ENCODE data around the gene SREBF1.

Gene SREBF1

GRCh38 chr17:17774009-17774881, 62.5 kb downstream of the SREBF1 start:
- 95% methylated on average over 14 of the region's 21 CpGs for WGBS (ENCODE audit: insufficient coverage)
- POLR2A ChIA-PET: interaction anchor here (0.6 to 3.2 kb wide), 5 partner anchors 10 to 92 kb away, joined by 3 to 10 read pairs (median 3); no protein-coding TSS in a partner anchor
- DNase-seq: peak in 2 of 3 donors; percentile 55 to 59
- no peaks in the 10 kb centered on the region for H3K27me3 ChIP-seq (replicated peaks in 2 of 5; ENCODE audit: control insufficient read depth in 4 of 5, insufficient read depth in 5 of 5, low read length in 4 of 5)
- H3K4me3 ChIP-seq (ENCODE audit: control insufficient read depth in 1 of 7, extremely low read depth in 1 of 7, insufficient read depth in 4 of 7, low read depth in 2 of 7, low read length in 6 of 7): no peak overlapping the region
- H3K4me1 ChIP-seq (ENCODE audit: control extremely low read depth in 1 of 4, control insufficient read depth in 4 of 4, insufficient read depth in 4 of 4, low read length in 3 of 4): peaks cover 0 to 33% (median 19%) of the 10 kb centered on the region in 4 experiments
- no peak overlapping the region for H3K27ac ChIP-seq (ENCODE audit: insufficient read depth in 1 of 2, low read depth in 1 of 2, low read length in 2 of 2, poor library complexity in 1 of 2, severe bottlenecking in 2 of 2)
- CTCF ChIA-PET: interaction anchor here (1.0 to 2.8 kb wide), 17 partner anchors 10 to 94 kb away, joined by 3 to 16 read pairs (median 5); no protein-coding TSS in a partner anchor
- H3K36me3 ChIP-seq (ENCODE audit: control insufficient read depth in 4 of 4, insufficient read depth in 4 of 4, low read length in 3 of 4): peaks cover 0 to 19% (median 4%) of the 10 kb centered on the region in 4 experiments
- H3K9me3 ChIP-seq (ENCODE audit: control extremely low read depth in 1 of 5, control insufficient read depth in 4 of 5, insufficient read depth in 2 of 5, low read depth in 1 of 5, low read length in 4 of 5): no peaks in the 10 kb centered on the region

GRCh38 chr17:17772231-17772630, 64.6 kb downstream of the SREBF1 start:
- H3K9me3 ChIP-seq (ENCODE audit: control extremely low read depth in 1 of 5, control insufficient read depth in 4 of 5, insufficient read depth in 2 of 5, low read depth in 1 of 5, low read length in 4 of 5): no peaks in the 10 kb centered on the region
- ChIA-PET POLR2A (no interaction called here), CTCF (interaction anchor here (1.5 kb wide), 1 partner anchor 9 kb away, joined by 3 read pairs; no protein-coding TSS in a partner anchor)
- H3K27ac ChIP-seq (ENCODE audit: insufficient read depth in 1 of 2, low read depth in 1 of 2, low read length in 2 of 2, poor library complexity in 1 of 2, severe bottlenecking in 2 of 2): no peak overlapping the region
- no peak overlapping the region for H3K4me3 ChIP-seq (ENCODE audit: control insufficient read depth in 1 of 7, extremely low read depth in 1 of 7, insufficient read depth in 4 of 7, low read depth in 2 of 7, low read length in 6 of 7)
- 87% methylated on average over 3 of the region's 3 CpGs for WGBS (ENCODE audit: insufficient coverage)
- DNase-seq: no peak
- no peaks in the 10 kb centered on the region for H3K27me3 ChIP-seq (replicated peaks in 2 of 5; ENCODE audit: control insufficient read depth in 4 of 5, insufficient read depth in 5 of 5, low read length in 4 of 5)
- H3K36me3 ChIP-seq (ENCODE audit: control insufficient read depth in 4 of 4, insufficient read depth in 4 of 4, low read length in 3 of 4): peaks cover 0 to 8% (median 2%) of the 10 kb centered on the region in 4 experiments
- H3K4me1 ChIP-seq (ENCODE audit: control extremely low read depth in 1 of 4, control insufficient read depth in 4 of 4, insufficient read depth in 4 of 4, low read length in 3 of 4): peaks cover 0 to 50% (median 35%) of the 10 kb centered on the region in 4 experiments

GRCh38 chr17:17771498-17772201, 65.1 kb downstream of the SREBF1 start:
- ChIA-PET POLR2A (no interaction called here), CTCF (interaction anchor here (1.3 to 1.5 kb wide), 3 partner anchors 9 to 46 kb away, joined by 3 read pairs; no protein-coding TSS in a partner anchor)
- peak overlapping the region in 1 of 2 experiments; percentile 2 for H3K27ac ChIP-seq (ENCODE audit: insufficient read depth in 1 of 2, low read depth in 1 of 2, low read length in 2 of 2, poor library complexity in 1 of 2, severe bottlenecking in 2 of 2)
- DNase-seq: no peak
- peaks cover 0 to 55% (median 40%) of the 10 kb centered on the region in 4 experiments for H3K4me1 ChIP-seq (ENCODE audit: control extremely low read depth in 1 of 4, control insufficient read depth in 4 of 4, insufficient read depth in 4 of 4, low read length in 3 of 4)
- 98% methylated on average over 6 of the region's 10 CpGs for WGBS (ENCODE audit: insufficient coverage)
- H3K36me3 ChIP-seq (ENCODE audit: control insufficient read depth in 4 of 4, insufficient read depth in 4 of 4, low read length in 3 of 4): peaks cover 0 to 6% (median 2%) of the 10 kb centered on the region in 4 experiments
- no peak overlapping the region for H3K4me3 ChIP-seq (ENCODE audit: control insufficient read depth in 1 of 7, extremely low read depth in 1 of 7, insufficient read depth in 4 of 7, low read depth in 2 of 7, low read length in 6 of 7)
- no peaks in the 10 kb centered on the region for H3K27me3 ChIP-seq (replicated peaks in 2 of 5; ENCODE audit: control insufficient read depth in 4 of 5, insufficient read depth in 5 of 5, low read length in 4 of 5)
- H3K9me3 ChIP-seq (ENCODE audit: control extremely low read depth in 1 of 5, control insufficient read depth in 4 of 5, insufficient read depth in 2 of 5, low read depth in 1 of 5, low read length in 4 of 5): no peaks in the 10 kb centered on the region

- ChIA-PET CTCF (interaction anchor here (0.9 to 2.2 kb wide), 5 partner anchors 10 to 90 kb away, joined by 3 to 5 read pairs (median 3); no protein-coding TSS in a partner anchor), POLR2A (no interaction called here)
- WGBS (ENCODE audit: insufficient coverage): 100% methylated on average over 3 of the region's 13 CpGs
- Histone ChIP-seq H3K9me3 (ENCODE audit: control extremely low read depth in 1 of 5, control insufficient read depth in 4 of 5, insufficient read depth in 2 of 5, low read depth in 1 of 5, low read length in 4 of 5) (no peaks in the 10 kb centered on the region), H3K4me3 (ENCODE audit: control insufficient read depth in 1 of 7, extremely low read depth in 1 of 7, insufficient read depth in 4 of 7, low read depth in 2 of 7, low read length in 6 of 7) (no peak overlapping the region), H3K4me1 (ENCODE audit: control extremely low read depth in 1 of 4, control insufficient read depth in 4 of 4, insufficient read depth in 4 of 4, low read length in 3 of 4) (peaks cover 0 to 65% (median 50%) of the 10 kb centered on the region in 4 experiments), H3K27me3 (replicated peaks in 2 of 5; ENCODE audit: control insufficient read depth in 4 of 5, insufficient read depth in 5 of 5, low read length in 4 of 5) (no peaks in the 10 kb centered on the region), H3K36me3 (ENCODE audit: control insufficient read depth in 4 of 4, insufficient read depth in 4 of 4, low read length in 3 of 4) (peaks cover 0 to 6% (median 0%) of the 10 kb centered on the region in 4 experiments), H3K27ac (ENCODE audit: insufficient read depth in 1 of 2, low read depth in 1 of 2, low read length in 2 of 2, poor library complexity in 1 of 2, severe bottlenecking in 2 of 2) (peak overlapping the region in 1 of 2 experiments; percentile 2)
- no peak for DNase-seq
These were observed 66.1 kb downstream of the SREBF1 start for GRCh38 chr17:17770632-17771044.

- peak overlapping the region in 1 of 2 experiments; percentile 35 for H3K27ac ChIP-seq (ENCODE audit: insufficient read depth in 1 of 2, low read depth in 1 of 2, low read length in 2 of 2, poor library complexity in 1 of 2, severe bottlenecking in 2 of 2)
- H3K36me3 ChIP-seq (ENCODE audit: control insufficient read depth in 4 of 4, insufficient read depth in 4 of 4, low read length in 3 of 4): peaks cover 0 to 12% (median 0%) of the 10 kb centered on the region in 4 experiments
- H3K9me3 ChIP-seq (ENCODE audit: control extremely low read depth in 1 of 5, control insufficient read depth in 4 of 5, insufficient read depth in 2 of 5, low read depth in 1 of 5, low read length in 4 of 5): no peaks in the 10 kb centered on the region
- WGBS (ENCODE audit: insufficient coverage): 94% methylated on average over 11 of the region's 25 CpGs
- CTCF ChIA-PET: interaction anchor here (0.9 to 2.2 kb wide), 3 partner anchors 12 to 89 kb away, joined by 3 to 5 read pairs (median 3); no protein-coding TSS in a partner anchor
- H3K27me3 ChIP-seq (replicated peaks in 2 of 5; ENCODE audit: control insufficient read depth in 4 of 5, insufficient read depth in 5 of 5, low read length in 4 of 5): no peaks in the 10 kb centered on the region
- H3K4me1 ChIP-seq (ENCODE audit: control extremely low read depth in 1 of 4, control insufficient read depth in 4 of 4, insufficient read depth in 4 of 4, low read length in 3 of 4): peaks cover 0 to 71% (median 56%) of the 10 kb centered on the region in 4 experiments
- POLR2A ChIA-PET: no interaction called here
- H3K4me3 ChIP-seq (ENCODE audit: control insufficient read depth in 1 of 7, extremely low read depth in 1 of 7, insufficient read depth in 4 of 7, low read depth in 2 of 7, low read length in 6 of 7): no peak overlapping the region
- DNase-seq: no peak
These were observed 66.7 kb downstream of the SREBF1 start for GRCh38 chr17:17769869-17770631.

- H3K27ac ChIP-seq (ENCODE audit: insufficient read depth in 1 of 2, low read depth in 1 of 2, low read length in 2 of 2, poor library complexity in 1 of 2, severe bottlenecking in 2 of 2): peak overlapping the region in 1 of 2 experiments; percentile 35
- H3K4me1 ChIP-seq (ENCODE audit: control extremely low read depth in 1 of 4, control insufficient read depth in 4 of 4, insufficient read depth in 4 of 4, low read length in 3 of 4): peaks cover 0 to 82% (median 62%) of the 10 kb centered on the region in 4 experiments
- no peaks in the 10 kb centered on the region for H3K27me3 ChIP-seq (replicated peaks in 2 of 5; ENCODE audit: control insufficient read depth in 4 of 5, insufficient read depth in 5 of 5, low read length in 4 of 5)
- POLR2A ChIA-PET: interaction anchor here (1.0 kb wide), 1 partner anchor 8 kb away, joined by 3 read pairs; no protein-coding TSS in a partner anchor
- no peak overlapping the region for H3K4me3 ChIP-seq (ENCODE audit: control insufficient read depth in 1 of 7, extremely low read depth in 1 of 7, insufficient read depth in 4 of 7, low read depth in 2 of 7, low read length in 6 of 7)
- H3K36me3 ChIP-seq (ENCODE audit: control insufficient read depth in 4 of 4, insufficient read depth in 4 of 4, low read length in 3 of 4): peaks cover 0 to 12% (median 0%) of the 10 kb centered on the region in 4 experiments
- WGBS (ENCODE audit: insufficient coverage): 51% methylated on average over 11 of the region's 14 CpGs
- DNase-seq: no peak
- CTCF ChIA-PET: interaction anchor here (1.0 to 2.2 kb wide), 7 partner anchors 8 to 89 kb away, joined by 3 to 7 read pairs (median 5); no protein-coding TSS in a partner anchor
- no peaks in the 10 kb centered on the region for H3K9me3 ChIP-seq (ENCODE audit: control extremely low read depth in 1 of 5, control insufficient read depth in 4 of 5, insufficient read depth in 2 of 5, low read depth in 1 of 5, low read length in 4 of 5)
These were observed 68.2 kb downstream of the SREBF1 start for GRCh38 chr17:17768424-17769088.

All from common myeloid progenitor, CD34-positive (primary cell).